ENCODE results near the gene CSTPP1. TPM values are rescaled to one million over a fixed set of nuclear protein-coding genes. Genes with fewer than 3 reads are reported as not detected.

CSTPP1 gene
- total RNA-seq, 1 donor: 5.8 TPM

DNA sequence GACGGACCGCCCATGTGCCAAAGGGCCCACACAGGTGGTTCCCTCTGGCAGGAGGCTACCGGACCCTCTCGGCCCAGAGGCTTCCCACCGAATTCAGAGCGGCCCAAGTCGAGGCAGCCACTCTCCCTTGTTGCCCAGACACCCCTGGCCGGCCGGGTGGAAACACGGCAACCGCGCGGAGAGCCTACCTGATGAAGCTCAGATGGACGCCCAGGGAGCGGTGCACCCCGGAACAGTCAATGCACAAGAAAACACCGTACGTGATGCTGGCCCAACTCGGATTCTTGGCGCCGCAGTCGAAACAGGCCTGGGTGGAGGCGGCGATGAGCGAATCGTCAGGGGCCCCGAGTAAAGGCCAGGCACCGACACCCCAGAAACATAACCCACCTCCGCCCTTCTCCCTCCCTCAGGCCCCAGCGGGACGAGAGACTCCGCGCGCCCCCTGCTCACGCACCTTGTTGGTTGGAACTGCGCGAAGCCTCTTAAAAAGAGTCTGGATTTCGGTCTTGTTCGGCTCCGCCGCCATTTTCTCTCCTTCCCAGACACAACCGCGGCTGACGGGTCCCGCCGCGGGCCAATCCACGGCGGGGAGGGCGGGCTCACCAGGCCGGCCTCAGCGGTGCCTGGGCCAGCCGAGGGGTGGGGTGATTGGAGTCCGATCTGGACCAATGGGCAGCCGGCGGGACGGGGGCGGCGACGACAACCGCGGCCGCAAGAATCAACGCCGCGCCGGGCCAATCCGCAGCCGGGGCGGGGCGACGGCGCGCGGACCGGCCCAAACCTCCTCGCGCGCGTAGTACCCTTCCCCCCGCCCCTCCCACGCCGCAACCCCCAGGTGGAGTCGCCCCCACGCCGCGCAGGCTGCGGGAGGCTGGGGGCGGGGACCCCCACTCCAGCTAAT, 240.0 kb downstream of the CSTPP1 start, which contains the start of gene ARFGAP2:
Gene ARFGAP2 (minus strand): TSS at position 552 of the 901 bp plus-strand sequence. CDS start 26 bp downstream, at position 526.
- no peaks in the 10 kb centered on the region for H3K9me3 ChIP-seq (ENCODE audit: low read depth, low read length)
- peak within 1 kb of the TSS; percentile 99 for H3K4me3 ChIP-seq (ENCODE audit: low read length)
- H3K4me1 ChIP-seq (ENCODE audit: insufficient read depth, low read length): peaks cover 36% of the 10 kb centered on the region
- no peaks in the 10 kb centered on the region for H3K27me3 ChIP-seq (ENCODE audit: insufficient read depth, low read length)

- H3K4me1 ChIP-seq (ENCODE audit: insufficient read depth, low read length): peaks cover 36% of the 10 kb centered on the region
- peak overlapping the region; percentile 99 for H3K4me3 ChIP-seq (ENCODE audit: low read length)
Observed at GRCh38 chr11:47177229-47177845, 240.8 kb downstream of the CSTPP1 start.

GRCh38 chr11:47177846-47178245, 241.3 kb downstream of the CSTPP1 start:
- H3K9me3 ChIP-seq (ENCODE audit: low read depth, low read length): no peaks in the 10 kb centered on the region
- H3K4me1 ChIP-seq (ENCODE audit: insufficient read depth, low read length): peaks cover 36% of the 10 kb centered on the region
- no peak overlapping the region for H3K4me3 ChIP-seq (ENCODE audit: low read length)
- H3K27me3 ChIP-seq (ENCODE audit: insufficient read depth, low read length): no peaks in the 10 kb centered on the region

More at GRCh38 chr11:47177229-47177845, 240.8 kb downstream of the CSTPP1 start:
- Histone ChIP-seq H3K27me3 (ENCODE audit: insufficient read depth, low read length) (no peaks in the 10 kb centered on the region), H3K9me3 (ENCODE audit: low read depth, low read length) (no peaks in the 10 kb centered on the region)

DNA sequence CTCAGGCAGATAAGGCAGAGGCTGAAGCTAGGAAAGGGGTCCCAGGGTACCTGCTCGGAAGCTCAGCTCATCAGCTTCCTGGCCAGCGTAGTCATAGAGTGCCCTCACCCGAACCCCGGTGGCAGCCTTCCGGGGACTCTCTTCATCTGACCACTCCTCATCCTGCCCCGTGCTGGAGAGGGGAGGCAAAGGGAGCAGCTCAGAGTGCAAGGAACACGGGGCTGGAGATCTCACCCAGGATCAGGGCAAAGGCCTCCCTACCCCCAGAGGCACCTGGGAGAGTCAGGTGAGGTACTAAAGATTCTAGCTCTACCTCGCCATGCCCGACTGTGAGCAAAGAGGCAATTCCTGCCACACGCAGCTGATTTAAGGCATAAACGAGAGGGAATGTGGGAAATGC, 241.8 kb downstream of the CSTPP1 start:
- no peak overlapping the region for H3K4me3 ChIP-seq (ENCODE audit: low read length)
- H3K4me1 ChIP-seq (ENCODE audit: insufficient read depth, low read length): peaks cover 31% of the 10 kb centered on the region
- H3K27me3 ChIP-seq (ENCODE audit: insufficient read depth, low read length): peaks cover under 1% of the 10 kb centered on the region
- H3K9me3 ChIP-seq (ENCODE audit: low read depth, low read length): no peaks in the 10 kb centered on the region

GRCh38 chr11:47178737-47179654, 242.4 kb downstream of the CSTPP1 start:
- Histone ChIP-seq H3K4me3 (ENCODE audit: low read length) (no peak overlapping the region), H3K27me3 (ENCODE audit: insufficient read depth, low read length) (peaks cover 7% of the 10 kb centered on the region), H3K4me1 (ENCODE audit: insufficient read depth, low read length) (peaks cover 31% of the 10 kb centered on the region), H3K9me3 (ENCODE audit: low read depth, low read length) (no peaks in the 10 kb centered on the region)

GRCh38 chr11:47179655-47179991, 243.1 kb downstream of the CSTPP1 start:
- H3K27me3 ChIP-seq (ENCODE audit: insufficient read depth, low read length): peaks cover 12% of the 10 kb centered on the region
- no peak overlapping the region for H3K4me3 ChIP-seq (ENCODE audit: low read length)
- H3K4me1 ChIP-seq (ENCODE audit: insufficient read depth, low read length): peaks cover 30% of the 10 kb centered on the region
- no peaks in the 10 kb centered on the region for H3K9me3 ChIP-seq (ENCODE audit: low read depth, low read length)

DNA sequence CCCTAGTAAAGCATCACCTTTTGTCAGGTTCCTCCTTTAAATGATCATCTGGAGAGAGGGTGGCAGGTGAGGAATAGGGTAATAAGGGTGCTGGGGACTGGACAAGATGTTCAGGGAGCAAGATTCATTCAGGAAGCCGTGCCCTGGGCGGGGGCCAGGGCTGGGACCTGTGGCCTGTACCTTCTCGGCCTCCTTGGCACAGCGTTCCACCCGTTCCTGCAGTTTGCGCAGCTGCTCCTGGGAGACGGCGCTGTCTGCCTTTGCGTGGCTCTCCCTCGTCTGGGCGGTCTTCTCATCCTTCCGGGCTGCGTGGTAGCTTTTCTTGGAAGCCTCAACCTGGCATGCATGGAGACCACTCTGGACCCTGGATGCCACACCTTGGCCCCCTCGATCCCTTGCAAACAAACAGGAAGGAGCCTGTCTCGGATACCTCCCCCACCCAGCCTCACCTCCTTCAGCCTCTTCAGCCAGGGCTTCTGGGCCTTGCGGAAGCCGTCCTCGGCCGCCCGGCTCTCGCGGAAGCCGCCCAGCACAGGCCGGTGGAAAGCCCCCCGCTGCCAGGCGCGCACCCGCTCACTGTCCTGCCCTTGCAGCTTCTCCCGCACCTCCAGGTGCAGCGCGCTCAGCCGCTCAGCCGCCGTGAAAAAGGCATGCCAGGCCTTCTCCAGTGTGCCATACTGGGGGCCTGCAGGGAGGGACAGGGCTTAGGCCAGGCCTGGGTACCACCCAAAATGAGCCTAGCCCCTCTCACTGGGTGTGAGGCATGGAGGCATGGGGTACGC, 243.6 kb downstream of the CSTPP1 start:
- Histone ChIP-seq H3K4me1 (ENCODE audit: insufficient read depth, low read length) (peaks cover 25% of the 10 kb centered on the region), H3K4me3 (ENCODE audit: low read length) (no peak overlapping the region), H3K9me3 (ENCODE audit: low read depth, low read length) (no peaks in the 10 kb centered on the region), H3K27me3 (ENCODE audit: insufficient read depth, low read length) (peaks cover 18% of the 10 kb centered on the region)

DNA sequence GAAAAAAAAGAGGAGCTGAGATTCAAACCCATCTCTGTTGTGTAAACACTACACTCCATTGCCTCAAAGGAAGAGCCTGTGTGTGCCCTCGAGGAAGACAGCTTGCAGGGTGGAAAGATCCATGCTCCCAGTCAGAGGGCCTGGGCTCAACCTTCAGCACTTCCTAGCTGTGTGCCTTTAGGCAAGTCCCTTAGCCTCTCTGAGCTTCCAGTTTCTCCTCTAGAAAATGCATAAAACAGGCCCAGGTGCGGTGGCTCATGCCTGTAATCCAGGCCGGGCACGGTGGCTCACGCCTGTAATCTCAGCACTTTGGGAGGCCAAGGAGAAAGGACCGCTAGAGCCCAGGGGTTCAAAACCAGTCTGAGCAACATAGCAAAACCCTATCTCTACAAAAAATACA, 244.7 kb downstream of the CSTPP1 start:
- H3K4me3 ChIP-seq (ENCODE audit: low read length): no peak overlapping the region
- H3K4me1 ChIP-seq (ENCODE audit: insufficient read depth, low read length): peaks cover 22% of the 10 kb centered on the region
- H3K9me3 ChIP-seq (ENCODE audit: low read depth, low read length): no peaks in the 10 kb centered on the region
- peaks cover 24% of the 10 kb centered on the region for H3K27me3 ChIP-seq (ENCODE audit: insufficient read depth, low read length)

- Histone ChIP-seq H3K4me3 (ENCODE audit: low read length) (no peak overlapping the region), H3K9me3 (ENCODE audit: low read depth, low read length) (no peaks in the 10 kb centered on the region), H3K4me1 (ENCODE audit: insufficient read depth, low read length) (peaks cover 30% of the 10 kb centered on the region), H3K27me3 (ENCODE audit: insufficient read depth, low read length) (peaks cover 33% of the 10 kb centered on the region)
Observed at GRCh38 chr11:47182380-47182779, 245.8 kb downstream of the CSTPP1 start.

GRCh38 chr11:47183031-47183856, 246.7 kb downstream of the CSTPP1 start:
- peaks cover 41% of the 10 kb centered on the region for H3K27me3 ChIP-seq (ENCODE audit: insufficient read depth, low read length)

GRCh38 chr11:47183969-47184368, 247.4 kb downstream of the CSTPP1 start:
- Histone ChIP-seq H3K9me3 (ENCODE audit: low read depth, low read length) (no peaks in the 10 kb centered on the region), H3K4me1 (ENCODE audit: insufficient read depth, low read length) (peaks cover 22% of the 10 kb centered on the region), H3K4me3 (ENCODE audit: low read length) (no peak overlapping the region), H3K27me3 (ENCODE audit: insufficient read depth, low read length) (peaks cover 44% of the 10 kb centered on the region)

More at GRCh38 chr11:47183031-47183856, 246.7 kb downstream of the CSTPP1 start:
- no peaks in the 10 kb centered on the region for H3K9me3 ChIP-seq (ENCODE audit: low read depth, low read length)
- H3K4me1 ChIP-seq (ENCODE audit: insufficient read depth, low read length): peaks cover 23% of the 10 kb centered on the region
- H3K4me3 ChIP-seq (ENCODE audit: low read length): no peak overlapping the region

DNA sequence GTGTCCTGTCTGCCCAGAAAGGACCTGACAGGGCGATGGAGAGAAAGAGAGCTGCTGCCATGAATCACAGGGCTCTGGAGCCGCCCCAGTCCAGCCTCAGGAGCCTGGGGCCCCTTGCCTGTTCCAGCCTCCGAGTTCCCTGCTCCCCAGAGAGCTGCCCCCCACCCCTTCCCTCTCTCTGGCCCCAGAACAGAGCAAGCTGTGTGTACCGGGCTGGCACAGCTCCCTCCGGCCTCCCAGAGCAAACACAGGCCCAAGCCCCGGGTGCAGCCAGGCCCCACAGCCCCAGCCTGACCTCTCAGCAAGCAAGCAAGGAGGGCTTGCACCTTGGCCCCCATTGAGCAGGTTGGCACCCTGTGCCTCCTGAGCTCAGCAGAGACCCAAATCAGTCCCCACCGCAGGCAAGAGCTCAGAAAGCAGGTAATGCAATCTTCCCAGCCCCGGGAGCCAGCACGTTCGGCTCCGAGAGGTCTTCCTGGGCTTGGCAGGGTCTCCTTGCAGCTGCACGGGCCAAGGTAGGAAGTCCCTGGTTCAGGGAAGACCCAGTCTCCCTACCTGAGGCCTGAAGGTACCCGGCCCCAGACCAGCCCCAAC, 248.2 kb downstream of the CSTPP1 start:
- Histone ChIP-seq H3K27me3 (ENCODE audit: insufficient read depth, low read length) (peaks cover 44% of the 10 kb centered on the region), H3K4me1 (ENCODE audit: insufficient read depth, low read length) (peaks cover 22% of the 10 kb centered on the region)

More for the DNA sequence above, 248.2 kb downstream of the CSTPP1 start:
- Histone ChIP-seq H3K9me3 (ENCODE audit: low read depth, low read length) (no peaks in the 10 kb centered on the region), H3K4me3 (ENCODE audit: low read length) (no peak overlapping the region)
